NCI-H2196 (cell line): ENCODE results near the gene PKD1.

Experiments
- DNase-seq: peaks from one replicate; lab custom pipeline; 2025; ENCODE audit not compliant: unreplicated experiment; lab: John Stamatoyannopoulos, UW

Gene PKD1

GRCh38 chr16:2078691-2079090 lies 57.0 kb downstream of the PKD1 start:
- DNase-seq, result no peak

- DNase-seq, result no peak
Measured at GRCh38 chr16:2078096-2078495, 57.6 kb downstream of the PKD1 start.

GRCh38 chr16:2077696-2078095 lies 58.0 kb downstream of the PKD1 start:
- DNase-seq, result no peak

- DNase-seq, result no peak
Measured at GRCh38 chr16:2077016-2077415, 58.7 kb downstream of the PKD1 start.

GRCh38 chr16:2076072-2076865 lies 59.4 kb downstream of the PKD1 start:
- DNase-seq, result no peak

- DNase-seq, result no peak
Measured at GRCh38 chr16:2075631-2076030, 60.1 kb downstream of the PKD1 start.

GRCh38 chr16:2074071-2074470 lies 61.6 kb downstream of the PKD1 start:
- no peak for DNase-seq

GRCh38 chr16:2072926-2073325 lies 62.8 kb downstream of the PKD1 start:
- no peak for DNase-seq

- DNase-seq, result no peak
Measured at GRCh38 chr16:2071454-2072202, 64.1 kb downstream of the PKD1 start.

- DNase-seq, result no peak
Measured at GRCh38 chr16:2070576-2071453, 64.9 kb downstream of the PKD1 start.

- DNase-seq, result no peak
Measured at GRCh38 chr16:2066139-2066538, 69.6 kb downstream of the PKD1 start.

- no peak for DNase-seq
Measured at GRCh38 chr16:2064368-2064945, 71.2 kb downstream of the PKD1 start.

- no peak for DNase-seq
Measured at GRCh38 chr16:2063861-2064260, 71.8 kb downstream of the PKD1 start.

- DNase-seq, result no peak
Measured at GRCh38 chr16:2062801-2063200, 72.9 kb downstream of the PKD1 start.

- DNase-seq, result no peak
Measured at GRCh38 chr16:2061526-2061925, 74.2 kb downstream of the PKD1 start.

GRCh38 chr16:2061023-2061422 lies 74.7 kb downstream of the PKD1 start:
- DNase-seq, result no peak

GRCh38 chr16:2060346-2060745 lies 75.4 kb downstream of the PKD1 start:
- no peak for DNase-seq

- no peak for DNase-seq
Measured at GRCh38 chr16:2058872-2059271, 76.8 kb downstream of the PKD1 start.

- no peak for DNase-seq
Measured at GRCh38 chr16:2058420-2058819, 77.3 kb downstream of the PKD1 start.

GRCh38 chr16:2057438-2057837 lies 78.3 kb downstream of the PKD1 start:
- no peak for DNase-seq
